GM12872 (cell line): ENCODE measurements around the gene XYLT1.

ENCODE experiments used
- CTCF ChIP-seq: IDR thresholded peaks from 3 replicates; pipeline ENCODE4 v1.5.1; 2011; ENCODE audit warnings: low read depth, mild to moderate bottlenecking, low read length, moderate library complexity; ENCODE audit not compliant: insufficient read depth

Gene XYLT1

GRCh38 chr16:17368446-17368845 lies 102.3 kb downstream of the XYLT1 start:
- no peak for TF ChIP-seq CTCF

GRCh38 chr16:17367923-17368322 lies 102.8 kb downstream of the XYLT1 start:
- no peak for TF ChIP-seq CTCF

GRCh38 chr16:17367036-17367435 lies 103.7 kb downstream of the XYLT1 start:
- no peak for TF ChIP-seq CTCF

- no peak for TF ChIP-seq CTCF
These were observed 104.3 kb downstream of the XYLT1 start for GRCh38 chr16:17366299-17366961.

GRCh38 chr16:17365591-17366298 lies 105.0 kb downstream of the XYLT1 start:
- TF ChIP-seq CTCF = no peak

GRCh38 chr16:17365211-17365541 lies 105.6 kb downstream of the XYLT1 start:
- no peak for TF ChIP-seq CTCF

GRCh38 chr16:17364319-17365210 lies 106.2 kb downstream of the XYLT1 start:
- no peak for TF ChIP-seq CTCF
